Endothelial cell of umbilical vein (primary cell): Measurements from ENCODE around the gene NLGN1. TPM values are rescaled to one million over a fixed set of nuclear protein-coding genes. Genes with fewer than 3 reads are reported as not detected.

Source experiments
- BruUV-seq: library from RNA; stranded (reverse); fragments of 400-500 nt; replicated peaks from 2 replicates; lab custom pipeline; 2021; lab: Mats Ljungman, UMichigan
- CTCF ChIA-PET: fragments of 300-600, 350-600 bp; sonication (Branson Sonifier 250); formaldehyde crosslinking; loops from one replicate; lab custom pipeline; 2021; ENCODE audit warnings: antibody characterized with exemption, inconsistent platforms; lab: Charles Lee
- POLR2A ChIA-PET: fragments of 300-600, 350-600 bp; sonication (Branson Sonifier 250); formaldehyde crosslinking; loops from one replicate; lab custom pipeline; 2021; ENCODE audit warnings: antibody characterized with exemption, inconsistent platforms; lab: Charles Lee
- DNase-seq: peaks from one replicate; pipeline ENCODE4 v3.0.0-alpha.2; 2011; ENCODE audit warnings: low read depth, low spot score
- FAIRE-seq: peaks from 2 replicates; lab custom pipeline; 2011; peaks lifted over from hg19 to GRCh38; lab: Jason Lieb, UNC
- H2AFZ ChIP-seq: 2 replicates; pipeline ENCODE4 v1.6.0; 2012; ENCODE audit warnings: low read depth, low read length, control low read depth, inconsistent platforms
- H3K27ac ChIP-seq: 2 replicates; pipeline ENCODE4 v1.5.1; 2011; ENCODE audit warnings: low read depth, mild to moderate bottlenecking, control low read depth, low read length, moderate library complexity; ENCODE audit not compliant: insufficient read depth
- H3K27me3 ChIP-seq, 2 experiments: 2 replicates each; pipeline versions ENCODE4 v1.6.0 to v1.6.1; 2011; ENCODE audit warnings: low read length in 2 of 2, mixed read lengths in 1 of 2; ENCODE audit not compliant: control insufficient read depth in 2 of 2, insufficient read depth in 2 of 2
- H3K36me3 ChIP-seq, 2 experiments: 2 replicates in 1 of 2; 3 replicates in 1 of 2; pipeline ENCODE4 v1.5.1; 2011; ENCODE audit warnings: low read length in 2 of 2, mild to moderate bottlenecking in 1 of 2, moderate library complexity in 1 of 2; ENCODE audit not compliant: control insufficient read depth in 2 of 2, insufficient read depth in 2 of 2; ENCODE audit errors: extremely low read depth in 1 of 2
- H3K4me1 ChIP-seq: 3 replicates; pipeline ENCODE4 v1.5.1; 2011; ENCODE audit warnings: mild to moderate bottlenecking, low read length; ENCODE audit not compliant: control insufficient read depth, insufficient read depth; ENCODE audit errors: extremely low read depth
- H3K4me2 ChIP-seq: 2 replicates; pipeline ENCODE4 v1.6.1; 2011; ENCODE audit warnings: low read length, control low read depth, mixed read lengths; ENCODE audit not compliant: insufficient read depth
- H3K4me3 ChIP-seq, 3 experiments: fragments of 200-600 bp in 1 of 3; sonication (generic), shearing (Covaris generic) in 1 of 3; replicated peaks in 1 of 3; 2 replicates each; pipeline ENCODE4 v1.5.1; 2011 to 2016; ENCODE audit warnings: control low read depth in 3 of 3, low read length in 3 of 3, mild to moderate bottlenecking in 2 of 3, inconsistent platforms in 1 of 3, low read depth in 1 of 3, moderate library complexity in 1 of 3; ENCODE audit not compliant: insufficient read depth in 1 of 3
- H3K79me2 ChIP-seq: 2 replicates; pipeline ENCODE4 v1.6.0; 2012; ENCODE audit warnings: low read length, inconsistent platforms; ENCODE audit not compliant: control insufficient read depth, insufficient read depth
- H3K9ac ChIP-seq: replicated peaks from 2 replicates; pipeline ENCODE3; 2011; ENCODE audit warnings: low read length, control low read depth; ENCODE audit not compliant: insufficient read depth; ENCODE audit errors: extremely low read depth
- H3K9me1 ChIP-seq: replicated peaks from 3 replicates; pipeline ENCODE4 v1.6.0; 2011; ENCODE audit warnings: mild to moderate bottlenecking, low read length; ENCODE audit not compliant: control insufficient read depth, insufficient read depth; ENCODE audit errors: extremely low read depth
- H3K9me3 ChIP-seq: replicated peaks from 2 replicates; pipeline ENCODE4 v1.5.1; 2012; ENCODE audit warnings: low read length, inconsistent platforms; ENCODE audit not compliant: control insufficient read depth, insufficient read depth
- H4K20me1 ChIP-seq: replicated peaks from 2 replicates; pipeline ENCODE3; 2011; ENCODE audit warnings: mild to moderate bottlenecking, low read length; ENCODE audit not compliant: control insufficient read depth, insufficient read depth; ENCODE audit errors: extremely low read depth
- EZH2 ChIP-seq: IDR thresholded peaks from 2 replicates; pipeline ENCODE4 v1.6.1; 2012; ENCODE audit warnings: borderline replicate concordance, low read depth, mild to moderate bottlenecking, moderate library complexity, low read length, inconsistent platforms; ENCODE audit not compliant: severe bottlenecking
- FOS ChIP-seq: IDR thresholded peaks from 2 replicates; pipeline ENCODE4 v1.6.1; 2011; ENCODE audit warnings: mild to moderate bottlenecking, low read length, moderate library complexity, borderline replicate concordance; ENCODE audit not compliant: insufficient read depth
- GATA2 ChIP-seq: IDR thresholded peaks from 2 replicates; pipeline ENCODE4 v1.7.0; 2011; ENCODE audit warnings: low read depth, mild to moderate bottlenecking, moderate library complexity, mixed read lengths, low read length; ENCODE audit not compliant: insufficient read length, insufficient read depth
- JUN ChIP-seq: IDR thresholded peaks from 2 replicates; pipeline ENCODE4 v1.6.1; 2011; ENCODE audit warnings: borderline replicate concordance, low read depth; ENCODE audit not compliant: insufficient read length, insufficient read depth
- POLR2A ChIP-seq: IDR thresholded peaks from 2 replicates; pipeline ENCODE4 v1.6.1; 2012; ENCODE audit warnings: low read depth, mild to moderate bottlenecking, control low read depth, low read length
- POLR2AphosphoS5 ChIP-seq: IDR thresholded peaks from 2 replicates; pipeline ENCODE4 v1.6.1; 2012; ENCODE audit warnings: low read depth, mild to moderate bottlenecking, control low read depth, low read length, moderate library complexity; ENCODE audit not compliant: insufficient read depth
- dilution Hi-C: fragments of 300-500 bp; cut with MboI; formaldehyde crosslinking; loops from one replicate; pipeline ENCODE4 v1.15.0; 2019; ENCODE audit warnings: low sequenced_read_pairs; ENCODE audit not compliant: extremely low pct_ligation_motif_present
- intact Hi-C: fragments of 100-400 bp; cut with micrococcal nuclease; formaldehyde crosslinking; loops from one replicate; pipeline ENCODE4 v1.10.0; 2022
- polyA plus RNA-seq, 4 experiments: library from polyadenylated mRNA; depleted of rRNA in 3 of 4; stranded (reverse) in 3 of 4; unstranded in 1 of 4; fragments of >200 nt; gene quantifications; 2 replicates each; pipeline versions ENCODE4 v1.2.1 to v1.2.3, GENCODE V29; 2011 to 2012; ENCODE audit warnings: missing spikeins in 1 of 4
- total RNA-seq: library from RNA; stranded (reverse); gene quantifications from 2 replicates; pipeline ENCODE4 v1.2.3, GENCODE V29; 2021
- TF ChIP-seq, protein P1 (sequence below), 2 donors: IDR thresholded peaks; 1 replicate in 1 of 2; 2 replicates in 1 of 2; pipeline ENCODE4 v1.5.1; 2011; ENCODE audit warnings: low read length in 2 of 2, mild to moderate bottlenecking in 2 of 2, moderate library complexity in 2 of 2, control low read depth in 1 of 2, inconsistent platforms in 1 of 2, low read depth in 1 of 2; ENCODE audit not compliant: insufficient read depth in 1 of 2; ENCODE audit errors: extremely low read depth in 1 of 2

Gene NLGN1
- total and polyA plus RNA-seq, 2 donors (not counting 3 experiments of a cell fraction or from before 2014, with no cell fraction given): 7.9 to 16.3 TPM

- no peak overlapping the region for H2AFZ ChIP-seq
- BruUV-seq: no TSS peak
- no peak for TF ChIP-seq POLR2A
- TF ChIP-seq POLR2AphosphoS5: no peak
- no peak for TF ChIP-seq JUN
- no peak for TF ChIP-seq GATA2
- no peak for TF ChIP-seq FOS
- TF ChIP-seq EZH2: no peak
- TF ChIP-seq, protein P1, sequence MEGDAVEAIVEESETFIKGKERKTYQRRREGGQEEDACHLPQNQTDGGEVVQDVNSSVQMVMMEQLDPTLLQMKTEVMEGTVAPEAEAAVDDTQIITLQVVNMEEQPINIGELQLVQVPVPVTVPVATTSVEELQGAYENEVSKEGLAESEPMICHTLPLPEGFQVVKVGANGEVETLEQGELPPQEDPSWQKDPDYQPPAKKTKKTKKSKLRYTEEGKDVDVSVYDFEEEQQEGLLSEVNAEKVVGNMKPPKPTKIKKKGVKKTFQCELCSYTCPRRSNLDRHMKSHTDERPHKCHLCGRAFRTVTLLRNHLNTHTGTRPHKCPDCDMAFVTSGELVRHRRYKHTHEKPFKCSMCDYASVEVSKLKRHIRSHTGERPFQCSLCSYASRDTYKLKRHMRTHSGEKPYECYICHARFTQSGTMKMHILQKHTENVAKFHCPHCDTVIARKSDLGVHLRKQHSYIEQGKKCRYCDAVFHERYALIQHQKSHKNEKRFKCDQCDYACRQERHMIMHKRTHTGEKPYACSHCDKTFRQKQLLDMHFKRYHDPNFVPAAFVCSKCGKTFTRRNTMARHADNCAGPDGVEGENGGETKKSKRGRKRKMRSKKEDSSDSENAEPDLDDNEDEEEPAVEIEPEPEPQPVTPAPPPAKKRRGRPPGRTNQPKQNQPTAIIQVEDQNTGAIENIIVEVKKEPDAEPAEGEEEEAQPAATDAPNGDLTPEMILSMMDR (IDR thresholded peaks at IDR 0.05; ENCODE audit: extremely low read depth in 1 of 2, insufficient read depth in 1 of 2, low read depth in 1 of 2, low read length in 2 of 2): no peak
- H3K9ac ChIP-seq: no peak overlapping the region
- H3K9me3 ChIP-seq: no peaks in the 10 kb centered on the region
- H3K36me3 ChIP-seq: no peaks in the 10 kb centered on the region
- no peaks in the 10 kb centered on the region for H3K9me1 ChIP-seq
- DNase-seq (no peak), FAIRE-seq (no peak)
- no peaks in the 10 kb centered on the region for H3K27me3 ChIP-seq
- H3K79me2 ChIP-seq: no peaks in the 10 kb centered on the region
- H4K20me1 ChIP-seq: no peaks in the 10 kb centered on the region
- POLR2A ChIA-PET: no interaction called here
- H3K4me3 ChIP-seq: no peak overlapping the region
- no peak overlapping the region for H3K4me2 ChIP-seq
- intact Hi-C loops (loop anchor here (5.0 kb wide), 1 partner anchor 303 kb away; no protein-coding TSS in a partner anchor), dilution Hi-C loops (no loop called here)
- peaks cover 21% of the 10 kb centered on the region for H3K4me1 ChIP-seq
- H3K27ac ChIP-seq: no peak overlapping the region
- CTCF ChIA-PET: interaction anchor here (3.6 kb wide), 1 partner anchor 14 kb away, joined by 20 read pairs; no protein-coding TSS in a partner anchor
These were observed 492.5 kb downstream of the NLGN1 start for GRCh38 chr3:173890091-173890490.
